ENCODE measurements around the gene CALD1.

Gene CALD1

DNA sequence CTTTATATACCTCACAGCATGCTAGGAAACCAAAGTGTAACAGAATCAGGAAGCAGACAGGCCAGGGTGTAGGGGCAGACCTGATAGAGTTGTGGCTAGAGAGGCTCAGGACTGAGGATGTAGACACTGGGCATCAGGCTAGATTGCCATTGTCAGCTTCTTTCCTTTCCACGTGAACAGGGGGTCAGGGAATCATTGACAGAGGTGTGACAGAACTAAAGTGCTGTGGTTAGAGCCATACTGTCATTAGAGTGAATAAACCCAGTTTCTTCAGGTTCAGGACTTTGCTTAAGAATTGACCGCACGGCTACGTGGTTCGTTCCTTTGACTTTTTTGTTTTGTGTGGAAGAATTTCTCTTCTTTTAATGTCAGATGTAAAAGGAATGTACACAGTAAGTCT is 90.7 kb downstream of the CALD1 start:
- no peak for FAIRE-seq

GRCh38 chr7:134870781-134871180 is 91.3 kb downstream of the CALD1 start:
- no peak for FAIRE-seq

GRCh38 chr7:134873253-134873652 is 93.8 kb downstream of the CALD1 start:
- no peak for FAIRE-seq

GRCh38 chr7:134874407-134874806 is 95.0 kb downstream of the CALD1 start:
- no peak for FAIRE-seq

GRCh38 chr7:134875867-134876266 is 96.4 kb downstream of the CALD1 start:
- FAIRE-seq = no peak

- FAIRE-seq = no peak
These were observed 99.4 kb downstream of the CALD1 start for GRCh38 chr7:134878746-134879357.

DNA sequence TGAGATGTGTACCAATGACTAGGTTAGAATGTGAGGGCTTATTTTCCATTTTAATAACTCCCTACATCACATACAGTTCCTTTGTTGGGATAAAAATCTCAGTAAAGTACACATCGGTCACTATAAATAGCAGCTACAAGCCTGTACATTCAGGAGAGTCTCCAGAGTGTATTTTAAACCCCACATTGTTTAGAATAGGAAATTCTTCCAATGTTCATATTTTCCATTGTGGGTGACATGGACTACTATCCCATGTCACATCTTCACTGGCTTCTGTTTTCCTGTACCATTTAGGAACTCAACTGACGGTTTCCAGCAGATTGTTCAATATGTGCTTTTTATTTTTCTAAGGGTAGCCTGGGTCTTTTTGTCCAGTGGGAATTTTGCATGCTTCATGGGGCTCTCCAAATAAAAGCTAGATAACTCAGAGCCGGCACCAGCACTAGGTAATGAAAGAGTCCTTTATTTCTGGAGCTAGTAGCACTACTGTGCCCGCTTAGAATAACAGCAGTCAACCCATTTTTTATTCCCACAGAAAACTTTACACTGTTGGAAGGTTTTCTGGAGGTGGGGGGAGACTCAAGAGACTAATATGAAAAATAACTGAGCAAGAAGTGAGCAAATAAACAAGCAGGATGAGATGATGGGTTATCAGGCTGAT is 100.5 kb downstream of the CALD1 start:
- no peak for FAIRE-seq

DNA sequence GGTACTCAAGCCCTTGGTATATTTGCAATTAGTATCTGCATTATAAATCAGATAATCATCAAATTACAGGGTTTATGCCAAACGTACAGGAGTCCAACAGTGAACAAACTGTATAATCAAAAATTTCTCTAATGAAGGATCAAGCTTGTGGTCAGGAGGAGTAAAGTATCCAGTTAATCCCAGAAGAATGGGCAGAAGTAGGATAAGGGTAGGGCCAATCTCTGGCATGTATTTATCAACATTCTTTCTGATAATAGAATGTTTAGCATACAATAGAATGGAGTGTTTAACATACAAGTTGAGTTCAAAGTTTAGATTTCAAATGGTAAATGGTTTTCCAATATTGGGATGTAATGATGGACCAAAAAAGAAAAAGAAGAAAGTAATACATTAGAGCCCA is 103.0 kb downstream of the CALD1 start:
- no peak for FAIRE-seq

- no peak for FAIRE-seq
These were observed 106.5 kb downstream of the CALD1 start for GRCh38 chr7:134885967-134886352.

GRCh38 chr7:134886353-134887057 is 107.1 kb downstream of the CALD1 start:
- FAIRE-seq = no peak

DNA sequence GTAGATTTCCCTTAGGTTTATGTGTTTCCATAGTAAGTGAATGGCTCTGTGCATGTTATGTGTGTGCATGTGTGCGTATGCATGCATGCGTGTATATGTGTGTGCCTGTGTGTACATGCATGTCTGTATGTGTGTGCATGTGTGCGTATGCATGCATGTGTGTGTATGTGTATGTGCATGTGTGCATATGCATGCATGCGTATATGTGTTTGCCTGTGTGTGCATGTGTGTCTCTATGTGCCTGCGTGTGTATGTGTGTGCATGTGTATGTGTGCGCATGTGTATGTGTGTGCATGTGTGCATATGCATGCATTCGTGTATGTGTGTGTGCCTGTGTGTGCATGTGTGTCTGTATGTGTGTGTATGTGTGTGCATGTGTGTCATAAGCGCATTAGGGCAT is 108.1 kb downstream of the CALD1 start:
- no peak for FAIRE-seq

- FAIRE-seq = no peak
These were observed 108.8 kb downstream of the CALD1 start for GRCh38 chr7:134888141-134888740.

DNA sequence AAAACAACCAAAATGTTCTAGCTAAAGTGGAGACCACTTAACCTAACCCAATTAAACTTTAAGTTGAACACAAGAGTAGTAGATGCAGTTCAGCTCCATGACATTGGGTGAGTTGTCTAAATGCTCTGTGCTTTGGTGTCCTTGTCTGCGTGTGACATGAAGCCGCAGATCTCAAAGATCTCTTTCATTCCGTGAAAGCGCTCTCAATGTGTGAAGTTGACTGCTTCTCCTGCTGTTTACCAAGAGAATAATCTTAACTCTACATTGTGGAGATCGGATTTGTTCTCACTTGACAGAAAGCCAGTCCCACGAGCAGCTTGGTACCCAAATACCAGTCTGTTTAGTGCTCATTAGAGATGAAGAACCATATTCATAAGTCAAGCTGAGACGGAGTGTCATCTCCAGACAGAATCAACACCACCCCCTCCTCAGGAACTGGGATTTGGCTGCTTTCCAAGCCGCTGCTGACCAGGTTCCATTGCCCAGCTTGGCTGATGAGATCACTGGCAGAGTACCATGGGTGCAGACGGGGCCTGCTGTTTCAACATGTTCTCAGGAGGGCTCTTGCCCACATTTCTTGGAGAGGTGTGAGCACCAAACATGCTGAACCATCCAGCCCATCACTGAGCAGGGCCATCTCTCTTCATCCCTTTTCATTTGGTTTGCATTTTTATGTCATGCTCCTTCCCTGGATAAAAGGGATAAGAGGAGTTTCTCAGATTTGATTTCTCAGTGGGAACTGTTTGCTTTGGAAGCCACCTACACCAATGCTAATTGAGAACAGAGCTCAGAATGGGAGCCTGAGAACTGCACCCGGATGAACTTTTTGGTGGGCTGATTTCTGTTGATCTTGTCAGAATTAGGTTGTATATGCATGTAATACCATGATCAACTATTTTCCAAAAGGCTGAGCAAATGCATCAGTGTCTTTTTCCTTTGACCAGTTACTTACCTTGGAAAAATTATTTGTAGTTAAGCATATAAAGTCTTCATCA is 111.1 kb downstream of the CALD1 start:
- FAIRE-seq = no peak

DNA sequence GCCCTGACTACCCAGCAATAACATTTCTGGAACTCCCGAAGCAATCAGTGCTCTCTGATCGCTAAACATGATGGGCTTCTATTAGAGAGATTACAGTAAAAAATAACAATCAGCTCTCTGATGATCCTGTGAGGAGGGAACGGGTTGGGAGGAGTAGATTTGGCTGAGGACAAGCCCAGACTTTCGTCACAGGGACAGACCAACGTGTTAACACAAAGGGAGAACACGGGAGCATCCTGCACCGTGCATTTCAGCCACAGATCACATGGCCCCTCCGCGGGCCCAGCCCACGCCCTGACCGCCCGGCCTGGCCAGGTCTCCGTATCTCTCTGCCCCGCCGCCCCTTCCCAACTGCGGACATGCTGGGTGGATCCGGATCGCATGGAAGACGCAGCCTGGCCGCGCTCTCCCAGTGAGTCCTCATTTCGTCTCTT is 111.8 kb downstream of the CALD1 start:
- FAIRE-seq = no peak

- no peak for FAIRE-seq
These were observed 112.6 kb downstream of the CALD1 start for GRCh38 chr7:134891696-134892678.

GRCh38 chr7:134892963-134893362 is 113.5 kb downstream of the CALD1 start:
- FAIRE-seq = no peak

DNA sequence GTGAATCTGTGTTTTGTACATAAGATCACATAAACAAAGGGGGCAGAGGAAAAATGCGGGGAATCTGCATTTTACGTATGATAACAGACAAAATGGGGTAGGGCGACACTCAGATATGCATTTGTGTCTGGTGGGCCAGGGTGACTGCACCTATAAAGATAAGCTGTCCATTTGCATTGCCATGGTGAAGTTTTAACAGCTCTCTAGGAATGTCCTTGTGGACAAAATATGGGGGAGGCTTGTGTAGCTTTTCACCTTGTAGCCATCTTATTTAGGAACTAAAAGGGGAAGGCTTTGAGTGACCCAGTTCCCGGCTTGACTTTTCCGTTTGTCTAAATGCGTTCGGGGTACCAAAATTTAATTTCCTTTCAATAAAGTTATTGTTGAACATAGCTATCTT is 114.5 kb downstream of the CALD1 start:
- FAIRE-seq = no peak

- FAIRE-seq = no peak
These were observed 115.5 kb downstream of the CALD1 start for GRCh38 chr7:134894928-134895327.

- FAIRE-seq = no peak
These were observed 116.6 kb downstream of the CALD1 start for GRCh38 chr7:134896073-134896472.

DNA sequence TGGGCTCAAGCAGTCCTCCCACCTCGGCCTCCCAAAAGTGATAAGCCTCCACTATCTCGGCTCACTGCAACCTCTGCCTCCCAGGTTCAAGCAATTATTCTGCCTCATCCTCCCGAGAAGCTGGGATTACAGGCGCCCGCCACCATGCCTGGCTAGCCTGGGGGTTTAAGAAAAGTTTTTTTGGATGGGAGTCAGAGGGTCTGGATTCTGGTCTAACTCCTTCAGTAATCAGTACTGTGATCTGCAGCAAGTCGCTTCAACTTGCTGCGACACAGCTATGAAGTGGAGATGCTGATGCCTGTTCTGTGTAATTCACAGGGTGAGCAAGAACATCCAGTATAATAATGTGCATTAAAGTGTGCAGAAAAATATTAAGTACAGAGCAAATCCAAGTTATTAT is 118.5 kb downstream of the CALD1 start:
- no peak for FAIRE-seq

GRCh38 chr7:134899729-134900128 is 120.3 kb downstream of the CALD1 start:
- no peak for FAIRE-seq

Data from G401.6 (cell line).